ENCODE measurements around the gene ENG. TPM values are rescaled to one million over a fixed set of nuclear protein-coding genes. Genes with fewer than 3 reads are reported as not detected.

ENG gene
- total and polyA plus RNA-seq, 11 donors: 116 to 252 (median 144) TPM

DNA sequence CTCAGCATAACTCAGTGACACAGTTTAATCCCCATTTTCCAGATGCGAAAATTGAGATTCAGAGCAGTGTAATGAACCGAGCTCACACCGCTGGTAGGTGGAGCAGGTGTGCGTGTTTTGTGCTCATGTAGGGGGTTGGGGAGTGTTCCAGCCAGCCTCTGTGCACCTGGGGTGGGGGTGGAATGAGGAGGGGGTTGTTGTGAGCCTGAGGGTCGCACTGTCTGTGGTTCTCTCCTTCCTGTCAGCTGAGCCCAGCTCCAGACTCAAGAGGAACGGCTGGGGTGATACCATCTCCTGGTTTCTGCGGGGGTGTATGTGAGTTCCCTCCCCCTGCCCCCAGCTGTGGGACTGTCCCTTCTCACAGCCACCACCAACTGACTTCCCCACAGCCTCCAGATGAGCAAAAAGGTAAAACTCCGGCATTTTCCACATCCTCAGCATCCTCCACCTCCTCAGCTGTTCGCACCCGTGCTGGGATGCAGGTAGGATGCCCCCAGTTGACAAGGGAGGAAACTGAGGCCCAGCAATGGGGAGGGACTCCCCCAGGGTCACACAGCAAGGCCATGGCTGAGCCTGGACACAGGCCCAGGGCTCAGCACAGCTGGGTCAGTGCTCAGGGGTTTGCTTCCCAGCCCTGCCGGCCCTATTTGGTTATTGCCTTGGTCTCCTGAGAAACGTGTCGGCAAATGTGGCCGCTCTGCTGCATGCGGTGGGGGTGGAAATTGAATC lies 78.1 kb downstream of the ENG start:
- 56 to 62% (median 57%) methylated on average over 10 to 15 of the region's 15 CpGs for WGBS, 4 donors
- intact Hi-C loops (cut with DNase I): no loop called here
- Histone ChIP-seq H3K27ac (peak overlapping the region in 10 of 12 donors; percentile 11 to 94 (median 32)), H3K36me3 (peaks cover 0 to 14% (median 0%) of the 10 kb centered on the region in 9 donors), H3K27me3 (no peaks in the 10 kb centered on the region), H3K4me1 (peaks cover 0 to 71% (median 21%) of the 10 kb centered on the region in 12 donors), H3K4me3 (peak overlapping the region in 9 of 12 donors; percentile 35 to 63 (median 49)), H3K9me3 (no peaks in the 10 kb centered on the region)
- TF ChIP-seq POLR2A (IDR thresholded peaks at IDR 0.05): no peak
- TF ChIP-seq, protein P1, sequence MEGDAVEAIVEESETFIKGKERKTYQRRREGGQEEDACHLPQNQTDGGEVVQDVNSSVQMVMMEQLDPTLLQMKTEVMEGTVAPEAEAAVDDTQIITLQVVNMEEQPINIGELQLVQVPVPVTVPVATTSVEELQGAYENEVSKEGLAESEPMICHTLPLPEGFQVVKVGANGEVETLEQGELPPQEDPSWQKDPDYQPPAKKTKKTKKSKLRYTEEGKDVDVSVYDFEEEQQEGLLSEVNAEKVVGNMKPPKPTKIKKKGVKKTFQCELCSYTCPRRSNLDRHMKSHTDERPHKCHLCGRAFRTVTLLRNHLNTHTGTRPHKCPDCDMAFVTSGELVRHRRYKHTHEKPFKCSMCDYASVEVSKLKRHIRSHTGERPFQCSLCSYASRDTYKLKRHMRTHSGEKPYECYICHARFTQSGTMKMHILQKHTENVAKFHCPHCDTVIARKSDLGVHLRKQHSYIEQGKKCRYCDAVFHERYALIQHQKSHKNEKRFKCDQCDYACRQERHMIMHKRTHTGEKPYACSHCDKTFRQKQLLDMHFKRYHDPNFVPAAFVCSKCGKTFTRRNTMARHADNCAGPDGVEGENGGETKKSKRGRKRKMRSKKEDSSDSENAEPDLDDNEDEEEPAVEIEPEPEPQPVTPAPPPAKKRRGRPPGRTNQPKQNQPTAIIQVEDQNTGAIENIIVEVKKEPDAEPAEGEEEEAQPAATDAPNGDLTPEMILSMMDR (IDR thresholded peaks at IDR 0.05): no peak
- ATAC-seq (peak in 1 of 4 donors; percentile 11), DNase-seq (peak in 2 of 5 donors; percentile 49 to 65)

DNA sequence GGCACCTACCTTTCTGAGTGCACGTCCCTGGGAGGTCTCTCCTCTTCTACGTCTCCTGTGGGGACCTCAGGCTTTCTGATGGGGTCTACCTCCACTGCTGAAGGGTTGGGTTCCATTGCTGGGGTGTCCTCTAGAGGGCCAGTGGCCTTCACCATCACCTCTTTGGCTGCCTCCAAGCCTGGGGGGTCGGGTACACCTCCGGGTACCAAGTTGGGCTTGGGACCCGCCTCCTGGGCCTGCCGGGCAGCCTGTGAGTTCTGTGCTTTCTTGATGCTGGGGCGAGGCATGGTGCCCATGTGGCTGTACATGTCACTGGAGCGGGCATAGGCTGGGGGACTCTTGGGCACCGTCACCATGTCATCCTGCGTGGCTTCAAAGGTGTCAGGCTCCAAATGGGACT lies 80.5 kb downstream of the ENG start:
- H3K36me3 ChIP-seq: peaks cover 0 to 14% (median 0%) of the 10 kb centered on the region in 9 donors
- intact Hi-C loops (cut with DNase I): no loop called here
- H3K9me3 ChIP-seq: no peaks in the 10 kb centered on the region
- TF ChIP-seq, protein P1 (IDR thresholded peaks at IDR 0.05): no peak
- no peak for TF ChIP-seq POLR2A (IDR thresholded peaks at IDR 0.05)
- peaks cover 0 to 70% (median 17%) of the 10 kb centered on the region in 12 donors for H3K4me1 ChIP-seq
- H3K27me3 ChIP-seq: no peaks in the 10 kb centered on the region
- ATAC-seq (no peak), DNase-seq (no peak)
- H3K4me3 ChIP-seq: no peak overlapping the region
- H3K27ac ChIP-seq: no peak overlapping the region
- WGBS, 4 donors: 90 to 95% (median 92%) methylated on average over 6 to 10 of the region's 10 CpGs

DNA sequence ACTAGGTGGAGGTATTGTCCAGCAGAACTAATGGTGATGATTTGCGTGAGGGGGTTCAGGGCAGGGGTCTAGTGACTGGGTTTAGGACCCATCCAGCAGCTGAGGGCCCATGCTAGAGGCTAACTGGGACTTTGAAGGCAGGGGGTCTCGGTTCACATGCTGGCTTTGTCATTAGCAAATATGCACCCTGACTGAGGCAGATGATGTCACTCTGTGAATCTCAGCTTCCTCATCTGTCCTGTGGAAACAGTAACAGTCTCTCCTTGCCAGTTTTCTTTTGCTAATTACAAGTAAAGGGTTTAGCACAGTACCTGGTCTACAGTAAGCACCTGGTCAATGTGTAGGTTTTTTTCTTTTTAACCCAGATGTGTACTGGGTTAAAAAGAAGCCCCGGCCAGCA lies 81.2 kb downstream of the ENG start:
- WGBS, 4 donors: 88 to 92% (median 90%) methylated on average over 3 of the region's 3 CpGs
- H3K4me3 ChIP-seq: no peak overlapping the region
- peaks cover 0 to 70% (median 13%) of the 10 kb centered on the region in 12 donors for H3K4me1 ChIP-seq
- H3K36me3 ChIP-seq: peaks cover 0 to 14% (median 0%) of the 10 kb centered on the region in 9 donors
- ATAC-seq (no peak), DNase-seq (no peak)
- no peaks in the 10 kb centered on the region for H3K27me3 ChIP-seq
- H3K9me3 ChIP-seq: no peaks in the 10 kb centered on the region
- TF ChIP-seq, protein P1 (IDR thresholded peaks at IDR 0.05): no peak
- TF ChIP-seq POLR2A (IDR thresholded peaks at IDR 0.05): no peak
- no peak overlapping the region for H3K27ac ChIP-seq
- intact Hi-C loops (cut with DNase I): no loop called here

DNA sequence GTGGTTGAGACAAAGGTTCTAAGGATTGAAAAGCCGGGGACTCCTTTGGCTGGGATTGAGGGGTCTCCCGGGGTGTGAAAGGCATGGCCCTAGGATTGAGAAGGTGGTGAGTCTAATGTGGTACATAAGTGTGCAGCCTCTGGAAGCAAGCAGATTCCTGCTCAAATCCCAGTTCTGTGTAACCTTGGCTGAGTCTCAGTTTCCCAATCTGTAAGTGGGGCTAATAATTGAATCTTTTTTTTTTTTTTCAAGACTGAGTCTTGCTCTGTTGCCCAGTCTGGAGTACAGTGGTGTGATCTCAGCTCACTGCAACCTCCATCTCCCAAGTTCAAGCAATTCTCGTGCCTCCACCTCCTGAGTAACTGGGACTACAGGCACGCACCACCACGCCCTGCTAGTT lies 81.9 kb downstream of the ENG start:
- intact Hi-C loops (cut with DNase I): no loop called here

More for the DNA sequence above, 81.9 kb downstream of the ENG start:
- no peaks in the 10 kb centered on the region for H3K9me3 ChIP-seq
- H3K36me3 ChIP-seq: peaks cover 0 to 14% (median 0%) of the 10 kb centered on the region in 9 donors
- H3K4me3 ChIP-seq: no peak overlapping the region
- DNase-seq (no peak), ATAC-seq (no peak)
- TF ChIP-seq POLR2A (IDR thresholded peaks at IDR 0.05): no peak
- TF ChIP-seq, protein P1 (IDR thresholded peaks at IDR 0.05): no peak
- WGBS, 4 donors: 93 to 97% (median 95%) methylated on average over 5 of the region's 5 CpGs
- H3K27me3 ChIP-seq: no peaks in the 10 kb centered on the region
- peaks cover 0 to 71% (median 15%) of the 10 kb centered on the region in 12 donors for H3K4me1 ChIP-seq
- no peak overlapping the region for H3K27ac ChIP-seq

Data from heart left ventricle (tissue), 16 donors.